WTC11 (cell line): ENCODE results near the gene HOXD12. TPM values are rescaled to one million over a fixed set of nuclear protein-coding genes. Genes with fewer than 3 reads are reported as not detected.

Source experiments
- ATAC-seq: fragments of 200-7000 bp; cut with Tn5 transposase; 2 replicates; pipeline ENCODE4 v1.10.0; 2021; ENCODE audit warnings: mild to moderate bottlenecking, moderate library complexity
- CTCF ChIA-PET: fragments of 300-600 bp; sonication (Branson Sonifier 250); formaldehyde crosslinking; loops from one replicate; lab custom pipeline; 2021; ENCODE audit warnings: antibody characterized with exemption; lab: Charles Lee
- POLR2A ChIA-PET: fragments of 350-600 bp; sonication (Branson Sonifier 250); formaldehyde crosslinking; loops from one replicate; lab custom pipeline; 2021; ENCODE audit warnings: antibody characterized with exemption; lab: Charles Lee
- DNase-seq: peaks from one replicate; pipeline ENCODE4 v3.0.0; 2021; ENCODE audit warnings: low spot score
- H3K27ac Mint-ChIP-seq: 2 replicates; pipeline ENCODE4 v1.8.0; 2021; ENCODE audit warnings: mixed read lengths
- H3K27me3 Mint-ChIP-seq: 2 replicates; pipeline ENCODE4 v1.8.0; 2021; ENCODE audit warnings: low read depth, mild to moderate bottlenecking, moderate library complexity, mixed read lengths
- H3K36me3 Mint-ChIP-seq: 2 replicates; pipeline ENCODE4 v1.8.0; 2021; ENCODE audit warnings: mixed read lengths
- H3K4me1 Mint-ChIP-seq: 2 replicates; pipeline ENCODE4 v1.8.0; 2022; ENCODE audit warnings: mixed read lengths
- H3K4me3 Mint-ChIP-seq: 2 replicates; pipeline ENCODE4 v1.8.0; 2021; ENCODE audit warnings: mild to moderate bottlenecking, moderate library complexity, mixed read lengths
- H3K9me3 Mint-ChIP-seq: 2 replicates; pipeline ENCODE4 v1.8.0; 2021; ENCODE audit warnings: mixed read lengths
- AR ChIP-seq: fragments of 250-450 bp; sonication (Bioruptor Pico); IDR thresholded peaks from 2 replicates; pipeline ENCODE4 v1.9.0; 2021; ENCODE audit warnings: mild to moderate bottlenecking
- E2F4 ChIP-seq: sonication (generic); formaldehyde crosslinking; IDR thresholded peaks from 2 replicates; pipeline ENCODE4 v1.8.1; 2022; ENCODE audit warnings: low read depth, mild to moderate bottlenecking, moderate library complexity, missing genetic modification reagents, borderline replicate concordance
- ELF4 ChIP-seq: sonication (generic); formaldehyde crosslinking; IDR thresholded peaks from 2 replicates; pipeline ENCODE4 v1.8.1; 2022; ENCODE audit warnings: low read depth, mild to moderate bottlenecking, moderate library complexity, missing genetic modification reagents
- EMX1 ChIP-seq: fragments of 250-450 bp; sonication (Bioruptor Pico); IDR thresholded peaks from 2 replicates; pipeline ENCODE4 v1.8.0; 2021; ENCODE audit warnings: mild to moderate bottlenecking
- HMGXB4 ChIP-seq: sonication (generic); formaldehyde crosslinking; IDR thresholded peaks from 2 replicates; pipeline ENCODE4 v1.8.1; 2023; ENCODE audit warnings: mild to moderate bottlenecking, moderate library complexity, missing genetic modification reagents
- IRF2 ChIP-seq: sonication (generic); formaldehyde crosslinking; IDR thresholded peaks from 2 replicates; pipeline ENCODE4 v1.8.0; 2022; ENCODE audit warnings: low read depth, missing genetic modification reagents, borderline replicate concordance
- JUN ChIP-seq: sonication (generic); formaldehyde crosslinking; IDR thresholded peaks from 2 replicates; pipeline ENCODE4 v1.8.0; 2023; ENCODE audit warnings: mild to moderate bottlenecking, missing genetic modification reagents
- MYBL2 ChIP-seq: sonication (generic); formaldehyde crosslinking; IDR thresholded peaks from 2 replicates; pipeline ENCODE4 v1.8.1; 2023; ENCODE audit warnings: mild to moderate bottlenecking, moderate library complexity, missing genetic modification reagents
- NR2C2 ChIP-seq: sonication (generic); formaldehyde crosslinking; IDR thresholded peaks from 2 replicates; pipeline ENCODE4 v1.8.0; 2022; ENCODE audit warnings: mild to moderate bottlenecking, missing genetic modification reagents
- STAT6 ChIP-seq: sonication (generic); formaldehyde crosslinking; conservative IDR thresholded peaks from 2 replicates; pipeline ENCODE4 v1.8.1; 2023; ENCODE audit warnings: mild to moderate bottlenecking, low read depth, missing genetic modification reagents, moderate library complexity
- TEAD1 ChIP-seq: sonication (generic); formaldehyde crosslinking; IDR thresholded peaks from 2 replicates; pipeline ENCODE4 v1.8.0; 2022; ENCODE audit warnings: mild to moderate bottlenecking, missing genetic modification reagents
- ZNF121 ChIP-seq: sonication (generic); formaldehyde crosslinking; IDR thresholded peaks from 2 replicates; pipeline ENCODE4 v1.8.0; 2023; ENCODE audit warnings: missing genetic modification reagents
- ZNF281 ChIP-seq: sonication (generic); formaldehyde crosslinking; IDR thresholded peaks from 2 replicates; pipeline ENCODE4 v1.8.0; 2023; ENCODE audit warnings: mild to moderate bottlenecking, missing genetic modification reagents
- ZNF416 ChIP-seq: fragments of 250-450 bp; sonication (Bioruptor Pico); IDR thresholded peaks from 2 replicates; pipeline ENCODE4 v1.9.0; 2021; ENCODE audit warnings: mild to moderate bottlenecking, inconsistent platforms
- ZNF425 ChIP-seq: fragments of 250-450 bp; sonication (Bioruptor Pico); conservative IDR thresholded peaks from 2 replicates; pipeline ENCODE4 v1.9.0; 2021; ENCODE audit warnings: mild to moderate bottlenecking
- total RNA-seq: library from RNA; stranded (reverse); gene quantifications from 3 replicates; pipeline ENCODE4 v1.2.3, GENCODE V29; 2021

Gene HOXD12
- total RNA-seq, 1 experiment from 2014 or later = 0.17 TPM

- ChIA-PET POLR2A (no interaction called here), CTCF (interaction anchor here (1.4 to 4.6 kb wide), 5 partner anchors 15 to 392 kb away, joined by 3 to 56 read pairs (median 5); partner anchors contain the start of gene LNPK)
- no peak overlapping the region for H3K27ac Mint-ChIP-seq
- DNase-seq (peak; percentile 52), ATAC-seq (peak; percentile 4)
- peaks cover 98% of the 10 kb centered on the region for H3K27me3 Mint-ChIP-seq
- peak overlapping the region; percentile 41 for H3K4me3 Mint-ChIP-seq
- H3K4me1 Mint-ChIP-seq = peaks cover 53% of the 10 kb centered on the region
- TF ChIP-seq ZNF425 (CRISPR knock-in tag) (no peak), EMX1 (CRISPR knock-in tag) (no peak), HMGXB4 (CRISPR knock-in tag) (no peak), TEAD1 (CRISPR knock-in tag) (no peak), AR (no peak), STAT6 (CRISPR knock-in tag) (no peak), ZNF416 (CRISPR knock-in tag) (no peak), ZNF121 (CRISPR knock-in tag) (no peak), JUN (CRISPR knock-in tag) (no peak)
- H3K9me3 Mint-ChIP-seq = no peaks in the 10 kb centered on the region
- peaks cover 3% of the 10 kb centered on the region; the same call in 1 of the 2 replicates for H3K36me3 Mint-ChIP-seq
These were observed 17.6 kb upstream of the HOXD12 start for GRCh38 chr2:176081837-176082524.

GRCh38 chr2:176082525-176082823 lies 17.1 kb upstream of the HOXD12 start:
- Mint-ChIP-seq H3K4me3 (peak overlapping the region; percentile 46), H3K27me3 (peaks cover 98% of the 10 kb centered on the region), H3K36me3 (peaks cover 3% of the 10 kb centered on the region; the same call in 1 of the 2 replicates), H3K27ac (no peak overlapping the region), H3K4me1 (peaks cover 53% of the 10 kb centered on the region), H3K9me3 (no peaks in the 10 kb centered on the region)
- no peak for TF ChIP-seq IRF2 (CRISPR knock-in tag)
- TF ChIP-seq E2F4 (CRISPR knock-in tag) = no peak
- no peak for TF ChIP-seq MYBL2 (CRISPR knock-in tag)
- TF ChIP-seq ELF4 (CRISPR knock-in tag) = no peak
- TF ChIP-seq NR2C2 = no peak
- TF ChIP-seq ZNF425 (CRISPR knock-in tag) = no peak
- no peak for TF ChIP-seq ZNF281 (CRISPR knock-in tag)
- no peak for ATAC-seq
- no peak for DNase-seq
- ChIA-PET POLR2A (no interaction called here), CTCF (interaction anchor here (1.0 to 4.6 kb wide), 4 partner anchors 15 to 569 kb away, joined by 3 to 56 read pairs (median 4); partner anchors contain the start of gene LNPK)
